GOT3 (cell line): Measurements from ENCODE around the gene PACRG.

Experiments
- DNase-seq: peaks from one replicate; lab custom pipeline; 2025; ENCODE audit warnings: mixed read lengths; lab: John Stamatoyannopoulos, UW

PACRG gene

GRCh38 chr6:163176097-163176496 is 448.3 kb downstream of the PACRG start:
- DNase-seq, result no peak

GRCh38 chr6:163177007-163177406 is 449.2 kb downstream of the PACRG start:
- no peak for DNase-seq

GRCh38 chr6:163177892-163178420 is 450.2 kb downstream of the PACRG start:
- no peak for DNase-seq

- no peak for DNase-seq
These were observed 451.3 kb downstream of the PACRG start for GRCh38 chr6:163179061-163179460.

GRCh38 chr6:163179721-163180120 is 451.9 kb downstream of the PACRG start:
- no peak for DNase-seq

- peak; percentile 18 for DNase-seq
These were observed 453.2 kb downstream of the PACRG start for GRCh38 chr6:163180874-163181541.

- DNase-seq, result no peak
These were observed 453.9 kb downstream of the PACRG start for GRCh38 chr6:163181666-163182180.

GRCh38 chr6:163182696-163183095 is 454.9 kb downstream of the PACRG start:
- no peak for DNase-seq

GRCh38 chr6:163183806-163184205 is 456.0 kb downstream of the PACRG start:
- no peak for DNase-seq

GRCh38 chr6:163185744-163186143 is 458.0 kb downstream of the PACRG start:
- no peak for DNase-seq

GRCh38 chr6:163186527-163186926 is 458.8 kb downstream of the PACRG start:
- no peak for DNase-seq

- no peak for DNase-seq
These were observed 459.4 kb downstream of the PACRG start for GRCh38 chr6:163187201-163187600.

GRCh38 chr6:163187606-163188005 is 459.8 kb downstream of the PACRG start:
- DNase-seq, result no peak

- DNase-seq, result no peak
These were observed 461.0 kb downstream of the PACRG start for GRCh38 chr6:163188746-163189145.

- no peak for DNase-seq
These were observed 461.8 kb downstream of the PACRG start for GRCh38 chr6:163189609-163190008.

GRCh38 chr6:163190786-163191185 is 463.0 kb downstream of the PACRG start:
- DNase-seq, result no peak

- no peak for DNase-seq
These were observed 464.1 kb downstream of the PACRG start for GRCh38 chr6:163191704-163192537.

GRCh38 chr6:163192591-163192990 is 464.8 kb downstream of the PACRG start:
- no peak for DNase-seq

GRCh38 chr6:163193326-163193725 is 465.6 kb downstream of the PACRG start:
- DNase-seq, result no peak

GRCh38 chr6:163195721-163196691 is 468.2 kb downstream of the PACRG start:
- no peak for DNase-seq

- no peak for DNase-seq
These were observed 470.1 kb downstream of the PACRG start for GRCh38 chr6:163197839-163198238.

GRCh38 chr6:163198396-163198795 is 470.6 kb downstream of the PACRG start:
- no peak for DNase-seq
